HG03354 (cell line): ENCODE data around the gene GALNT3.

Source experiments
- ATAC-seq: cut with Tn5 transposase; IDR thresholded peaks from one replicate; pipeline ENCODE4 v1.9.1; 2021; ENCODE audit warnings: mild to moderate bottlenecking; ENCODE audit not compliant: unreplicated experiment, poor library complexity, severe bottlenecking

The GALNT3 gene

DNA sequence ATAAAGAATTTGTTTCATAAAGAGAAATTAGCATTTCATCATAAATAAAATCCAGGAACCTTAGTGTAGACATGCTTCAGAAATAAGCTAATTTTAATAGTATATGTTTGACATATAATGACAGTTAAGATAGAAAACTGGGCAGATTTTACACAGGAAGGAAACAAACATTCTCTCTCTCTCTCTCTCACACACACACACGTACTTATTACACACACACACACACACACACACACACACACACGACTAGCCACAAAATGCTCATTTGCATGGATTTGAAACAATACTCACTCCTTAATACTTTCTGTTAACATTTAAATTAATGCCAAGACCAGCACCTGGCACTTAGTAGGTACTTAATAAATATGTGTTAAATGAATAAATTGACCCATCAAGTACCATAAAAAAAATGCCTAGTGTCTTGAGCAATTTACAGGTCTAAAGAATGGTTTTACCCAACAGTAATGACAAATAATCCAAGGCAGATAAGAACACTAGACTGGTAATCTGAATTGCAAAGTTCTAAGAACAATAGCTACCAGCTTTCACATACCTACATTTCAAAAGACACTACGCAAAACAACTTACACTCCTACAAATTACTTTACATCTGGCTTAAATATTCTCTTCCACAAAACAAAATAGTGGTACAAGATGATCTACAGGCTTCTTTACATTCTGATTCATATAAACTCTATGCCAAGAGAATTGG lies 2.9 kb upstream of the GALNT3 start:
- ATAC-seq: no peak

DNA sequence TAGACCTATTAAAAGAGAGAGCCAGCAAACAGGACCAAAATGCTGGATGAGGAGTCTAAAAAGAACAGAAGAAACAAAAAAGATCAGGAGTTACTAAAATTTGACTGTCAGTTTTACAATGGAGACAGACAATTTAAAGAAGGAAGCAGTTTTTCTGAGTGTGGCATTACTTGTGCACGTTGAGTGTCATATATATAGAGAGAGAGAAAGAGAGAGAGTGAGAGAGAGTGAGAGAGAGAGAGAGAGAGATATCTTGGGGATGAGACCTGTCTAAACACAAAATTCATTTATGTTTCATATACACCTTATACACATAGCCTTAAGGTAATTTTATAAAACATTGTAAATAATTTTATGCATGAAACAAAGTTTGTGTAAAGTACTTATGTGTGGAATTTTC lies 2.1 kb upstream of the GALNT3 start:
- ATAC-seq: no peak

DNA sequence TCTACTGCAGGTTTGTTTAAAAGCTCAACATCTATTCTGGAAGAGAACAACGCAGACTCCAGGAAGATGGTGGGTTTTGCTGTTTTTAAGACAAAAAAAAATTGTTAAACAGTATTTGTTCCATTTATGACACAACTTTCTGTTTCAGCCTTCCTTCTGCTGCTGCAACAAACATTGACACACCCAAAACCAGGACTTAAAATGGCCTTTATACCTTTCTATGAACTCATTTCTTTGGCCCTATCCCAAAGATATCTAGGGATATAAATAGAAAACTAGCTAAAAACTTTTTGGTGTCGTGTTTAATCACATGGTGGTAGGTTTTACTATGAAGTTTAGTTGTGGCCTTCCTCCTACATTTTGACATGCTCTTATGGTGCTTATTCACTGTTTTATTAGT lies 964 bp upstream of the GALNT3 start:
- peak; percentile 20 for ATAC-seq

DNA sequence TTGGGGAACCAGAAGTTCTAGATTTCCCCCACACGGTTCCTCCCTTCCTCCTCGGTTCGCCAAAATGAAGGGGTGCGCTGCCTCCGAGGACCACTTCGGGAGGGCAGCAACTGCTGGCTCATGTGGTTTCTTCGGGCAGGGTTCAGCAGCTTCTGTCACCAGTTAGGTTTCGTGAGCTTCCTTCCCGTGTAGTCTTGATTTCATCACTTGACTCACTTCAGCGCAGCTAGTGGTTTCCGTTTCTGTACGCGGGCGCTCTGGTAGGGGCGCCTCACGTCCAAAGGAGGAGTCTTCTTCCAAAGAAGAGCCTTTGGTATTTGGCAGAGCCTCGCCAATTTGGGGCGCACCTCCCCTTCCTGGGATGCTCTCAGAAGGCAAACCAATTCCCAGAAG lies 485 bp upstream of the GALNT3 start:
- ATAC-seq: peak; percentile 95

DNA sequence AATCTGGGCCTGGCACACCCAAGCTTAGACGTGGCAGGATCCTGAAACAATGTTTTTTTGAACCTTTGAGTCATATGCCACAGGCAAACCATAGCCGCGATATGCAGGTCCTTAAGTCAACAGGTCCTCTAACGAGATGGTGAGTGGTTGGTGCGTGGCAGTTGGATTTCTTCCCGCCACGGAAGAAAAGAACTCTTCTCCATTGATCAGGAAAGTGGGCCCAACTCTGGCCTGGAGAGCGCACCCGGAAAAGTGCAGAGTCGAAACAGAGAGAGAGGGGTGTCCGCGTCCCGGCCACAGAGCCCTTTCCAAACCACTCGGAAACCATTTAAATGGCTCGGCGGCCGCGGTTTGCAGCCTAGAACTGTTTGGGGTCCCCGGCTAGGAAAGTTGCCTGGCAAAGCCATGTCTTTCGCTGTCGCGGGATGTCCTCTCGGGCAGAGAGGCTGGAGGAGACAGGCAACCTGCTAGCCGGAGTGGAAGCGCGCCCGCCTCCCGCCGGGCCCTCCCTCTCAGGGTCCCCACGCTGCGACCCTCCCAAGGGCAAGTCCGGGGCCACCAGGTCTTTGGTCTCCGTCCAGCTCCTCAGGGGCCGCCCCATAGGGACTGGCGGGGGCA lies 777 bp downstream of the GALNT3 start:
- peak; percentile 7 for ATAC-seq

DNA sequence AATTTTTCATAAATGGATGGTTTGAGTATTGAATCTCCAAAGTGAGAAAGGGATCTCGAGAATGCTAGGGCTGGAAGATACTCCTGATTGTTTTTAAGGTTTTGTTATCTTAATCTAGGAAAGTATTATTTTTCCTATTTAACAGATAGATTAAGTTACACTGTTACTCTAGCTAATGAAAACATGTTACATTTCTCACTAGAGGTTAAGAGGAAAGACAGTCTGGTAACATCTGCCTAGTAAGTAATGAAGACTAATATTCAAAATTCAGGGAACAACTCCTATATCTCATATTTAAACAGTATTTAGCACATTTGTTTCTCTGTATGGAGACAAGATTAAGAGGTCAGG lies 2.0 kb downstream of the GALNT3 start:
- no peak for ATAC-seq

DNA sequence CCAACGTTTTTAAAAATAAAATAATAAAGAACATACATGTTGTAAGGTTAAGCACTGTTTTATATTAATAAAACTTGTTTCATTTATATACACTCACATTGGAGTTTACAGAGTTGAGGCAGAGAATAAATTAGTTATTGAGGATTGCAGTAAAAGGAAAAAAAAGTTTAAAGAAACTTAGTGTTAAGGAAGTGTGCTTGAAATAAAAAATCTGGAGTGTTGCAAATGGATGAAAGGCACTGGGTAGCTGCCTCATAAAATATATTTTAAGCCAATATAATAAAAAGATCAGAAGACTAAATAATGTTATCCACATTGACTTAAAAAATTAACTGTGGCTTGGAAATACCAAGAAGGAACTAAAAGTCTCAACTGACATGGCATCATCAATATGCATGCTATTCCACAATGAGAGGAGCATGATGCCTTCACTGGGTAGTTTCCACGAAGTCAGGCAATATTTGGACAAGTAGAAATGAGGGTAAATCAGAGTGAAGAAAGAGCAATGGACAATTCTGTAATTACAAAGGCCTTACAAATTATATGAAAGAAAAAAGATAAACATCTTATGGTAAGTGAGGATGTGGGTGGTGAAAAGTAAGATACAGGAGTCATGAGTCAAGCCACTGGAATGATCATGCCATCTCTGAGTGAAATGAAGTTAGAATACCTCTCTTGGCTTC lies 2.5 kb downstream of the GALNT3 start:
- no peak for ATAC-seq

DNA sequence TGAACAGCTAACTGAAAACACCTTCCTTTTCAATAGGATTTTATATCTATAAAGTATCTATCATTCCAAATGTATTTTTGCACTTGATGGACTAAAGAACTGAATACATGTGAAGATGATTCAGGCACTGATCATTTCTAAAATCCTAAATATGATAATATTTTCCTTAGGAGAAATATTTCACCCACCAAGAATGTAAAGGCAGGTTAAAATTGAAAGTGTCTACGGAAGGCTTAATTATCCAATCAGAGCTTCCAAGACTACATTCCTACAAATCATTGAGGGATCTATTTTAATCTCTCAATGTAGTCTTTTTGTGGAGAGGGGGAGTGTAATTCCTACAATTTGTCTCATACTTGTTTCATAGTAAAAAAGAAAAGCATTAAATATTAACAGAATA lies 3.6 kb downstream of the GALNT3 start:
- no peak for ATAC-seq

DNA sequence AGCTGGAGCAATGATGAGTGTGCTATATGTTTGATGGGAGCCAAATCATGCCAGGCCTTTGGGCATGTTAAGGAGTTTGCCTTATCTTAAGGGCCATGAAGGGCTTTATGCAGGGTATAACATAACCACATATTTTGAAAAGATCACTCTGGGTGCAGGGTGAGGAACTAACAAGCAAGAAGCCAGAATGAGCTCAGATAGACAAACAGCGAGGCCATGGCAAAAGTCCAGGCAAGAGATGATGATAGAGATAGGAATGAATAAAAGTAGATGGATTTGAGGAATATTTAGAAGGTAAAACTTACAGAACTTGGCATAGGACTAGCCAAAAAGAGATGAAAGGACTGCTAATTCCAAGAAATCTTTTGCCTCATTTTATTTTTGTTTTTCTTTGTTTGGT lies 6.7 kb downstream of the GALNT3 start:
- no peak for ATAC-seq

DNA sequence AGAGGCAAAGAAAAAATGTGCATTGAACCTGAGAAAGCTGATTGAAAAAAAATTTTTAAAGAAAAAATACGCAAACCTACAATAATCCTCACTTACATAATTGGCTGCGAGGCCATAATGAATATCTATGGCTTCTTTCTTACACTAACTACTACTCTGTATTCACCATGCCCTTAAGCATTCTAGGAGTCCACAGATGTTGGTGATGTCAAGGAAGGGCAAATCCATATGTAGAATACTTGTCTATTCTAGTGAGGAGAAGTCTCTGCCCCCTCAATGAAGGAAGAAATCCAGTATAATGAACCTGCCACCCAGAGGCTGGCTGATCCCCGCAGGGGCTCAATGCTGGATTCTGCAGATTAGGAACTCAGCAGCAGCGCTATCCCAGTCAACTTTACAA lies 14.3 kb downstream of the GALNT3 start:
- no peak for ATAC-seq

DNA sequence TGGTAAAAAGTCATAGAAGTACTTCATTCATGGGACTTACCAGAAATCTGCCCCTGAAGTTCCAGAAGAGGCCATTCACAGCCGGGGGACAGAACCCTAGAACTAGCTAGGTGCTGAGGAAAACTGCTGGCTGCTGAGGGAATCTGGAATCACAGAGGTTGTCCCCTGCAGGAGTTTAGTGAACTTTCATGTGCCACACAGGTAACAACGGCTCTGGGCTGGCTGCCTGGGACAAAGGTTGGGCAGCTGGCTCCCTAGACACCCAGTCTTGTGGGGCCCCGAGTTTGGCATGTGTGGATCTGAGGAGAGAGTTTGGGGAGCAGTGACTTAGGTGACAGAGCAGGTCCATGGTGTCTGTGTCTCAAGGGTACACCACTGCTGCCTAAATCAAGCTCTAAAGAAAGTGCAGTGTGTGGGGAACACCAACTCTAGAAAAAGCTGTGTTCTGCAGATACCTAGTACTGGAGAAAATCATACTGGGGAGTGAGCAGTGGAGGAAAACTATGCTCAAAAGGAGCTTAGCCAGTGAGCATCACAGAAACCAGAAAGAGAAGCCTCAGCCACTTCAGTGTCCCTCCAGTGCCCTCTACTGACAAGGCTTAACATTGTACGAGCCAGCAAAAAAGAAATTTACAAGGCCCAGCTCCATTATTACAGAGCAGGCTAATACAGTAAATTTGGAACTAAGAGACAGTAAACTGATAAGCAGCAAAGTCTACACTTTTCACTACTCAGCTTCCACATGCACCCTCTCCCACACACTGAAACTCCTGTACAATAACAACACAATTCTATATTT lies 15.2 kb downstream of the GALNT3 start:
- peak; percentile 42 for ATAC-seq

DNA sequence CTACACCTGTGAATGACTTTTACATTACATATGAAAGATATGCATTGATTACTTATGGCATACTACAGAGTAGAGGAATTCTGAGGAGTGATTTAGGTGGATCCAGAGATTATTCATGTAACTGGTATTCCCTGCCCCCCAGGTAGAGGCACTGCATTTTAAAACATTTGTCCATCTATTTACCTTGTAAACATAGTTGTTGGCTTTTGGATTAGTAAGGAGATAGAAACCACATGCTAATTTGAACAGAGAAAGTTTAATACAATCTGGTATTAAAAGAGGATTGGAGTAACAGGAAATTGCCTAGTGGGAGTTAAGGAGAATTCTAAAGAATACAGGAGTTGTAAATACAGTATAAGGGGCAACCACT lies 15.9 kb downstream of the GALNT3 start:
- ATAC-seq: no peak

DNA sequence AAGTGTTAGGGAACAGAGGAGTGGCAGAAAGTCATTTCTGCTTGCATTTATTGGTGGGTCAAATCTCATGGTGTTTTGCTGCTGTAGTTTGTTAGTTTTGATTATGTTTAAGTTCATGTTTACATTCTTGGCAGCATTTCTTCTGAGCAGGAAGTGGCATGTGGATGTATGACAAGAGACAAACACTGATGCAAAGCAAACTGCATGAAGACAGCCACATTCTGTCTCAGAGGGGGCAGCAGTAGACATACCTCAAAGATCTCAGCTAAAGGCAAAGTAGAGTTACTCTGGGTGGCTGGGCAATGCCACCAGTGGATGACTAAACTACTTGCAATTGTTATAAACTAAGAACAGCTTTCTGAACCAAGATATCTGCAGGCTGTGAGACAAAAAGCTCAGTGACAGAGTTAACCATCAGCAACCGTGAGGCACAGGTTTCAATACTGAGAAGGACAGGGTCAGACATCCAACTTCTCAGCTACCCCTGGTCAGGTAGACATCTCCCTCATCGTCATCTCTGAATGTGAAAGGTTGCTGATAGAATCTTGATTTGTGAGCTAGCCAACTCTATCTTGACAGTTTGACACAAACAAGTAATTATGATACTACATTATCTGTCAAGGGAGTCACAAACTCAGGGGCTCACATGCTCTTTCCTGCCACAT lies 16.4 kb downstream of the GALNT3 start:
- peak; percentile 56 for ATAC-seq

DNA sequence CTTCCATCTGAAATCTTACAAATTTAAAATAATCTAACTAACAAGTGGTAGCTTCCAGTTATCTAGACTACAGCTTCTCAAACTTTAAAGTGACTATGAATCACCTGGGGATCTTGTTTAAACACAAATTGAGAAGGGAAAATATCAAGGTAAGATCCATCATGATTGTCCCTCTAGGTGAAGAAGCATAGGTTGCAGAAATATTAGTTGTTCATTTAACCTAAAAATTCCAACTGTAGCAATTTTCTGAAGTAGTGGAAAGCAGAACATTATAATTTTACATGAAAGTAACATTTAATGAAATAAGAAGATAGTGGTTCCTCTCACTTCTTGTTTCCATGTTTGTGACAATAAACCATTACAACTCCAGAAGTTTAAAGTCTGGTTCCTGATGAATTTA lies 17.3 kb downstream of the GALNT3 start:
- no peak for ATAC-seq

DNA sequence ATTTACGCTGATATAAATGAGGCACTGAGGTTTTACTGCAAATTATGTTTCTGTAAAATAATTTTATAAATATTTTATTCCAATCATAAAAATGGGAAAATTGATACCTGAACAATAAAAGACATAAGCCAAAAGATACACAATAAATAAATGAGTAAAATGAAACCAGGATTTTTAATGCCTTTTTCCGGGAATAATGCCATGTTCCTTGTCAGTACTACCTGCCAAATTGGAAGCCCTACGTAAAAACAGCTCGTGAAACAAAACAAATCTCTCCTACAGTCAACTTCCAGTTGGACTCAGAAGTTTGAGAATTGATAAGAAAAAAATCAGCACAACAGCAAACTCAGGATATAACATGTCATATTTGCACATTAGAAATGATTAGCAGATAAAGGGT lies 18.0 kb downstream of the GALNT3 start:
- ATAC-seq: no peak

DNA sequence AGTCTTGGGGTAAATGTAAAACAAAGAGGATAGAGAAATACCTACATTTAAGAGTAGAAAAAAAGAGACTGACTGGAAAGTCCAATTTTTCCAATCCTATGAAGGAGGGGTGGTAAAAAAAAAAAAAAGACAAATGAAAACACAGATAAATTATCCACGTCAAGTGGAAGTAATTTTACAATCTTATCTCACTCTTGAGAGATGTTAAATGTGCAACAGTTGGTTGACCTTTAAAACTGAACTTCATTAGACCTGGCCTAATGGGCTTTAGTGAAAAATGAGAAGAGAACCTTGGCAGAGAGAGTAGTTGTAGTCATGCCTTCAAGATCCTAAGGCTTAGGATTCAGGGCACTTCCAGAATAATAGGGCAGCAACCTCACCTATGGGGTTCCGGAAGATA lies 20.4 kb downstream of the GALNT3 start:
- ATAC-seq: no peak

DNA sequence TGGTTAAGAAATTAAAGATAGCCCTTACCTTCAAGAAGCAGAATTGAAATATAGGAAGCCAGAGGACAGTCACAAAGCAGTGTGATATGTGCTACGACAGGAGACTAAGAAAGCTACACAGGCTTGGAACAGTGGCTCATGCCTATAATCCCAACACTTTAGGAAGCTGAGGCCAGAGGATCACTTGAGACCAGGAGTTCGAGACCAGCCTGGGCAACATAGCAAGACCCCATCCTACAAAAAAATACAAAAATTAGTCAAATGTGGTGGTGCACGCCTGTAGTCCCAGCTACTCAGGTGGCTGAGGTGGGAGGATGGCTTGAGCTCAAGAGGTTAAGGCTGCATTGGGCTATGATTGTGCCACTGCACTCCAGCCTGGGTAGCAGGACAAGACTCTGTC lies 21.9 kb downstream of the GALNT3 start:
- no peak for ATAC-seq

DNA sequence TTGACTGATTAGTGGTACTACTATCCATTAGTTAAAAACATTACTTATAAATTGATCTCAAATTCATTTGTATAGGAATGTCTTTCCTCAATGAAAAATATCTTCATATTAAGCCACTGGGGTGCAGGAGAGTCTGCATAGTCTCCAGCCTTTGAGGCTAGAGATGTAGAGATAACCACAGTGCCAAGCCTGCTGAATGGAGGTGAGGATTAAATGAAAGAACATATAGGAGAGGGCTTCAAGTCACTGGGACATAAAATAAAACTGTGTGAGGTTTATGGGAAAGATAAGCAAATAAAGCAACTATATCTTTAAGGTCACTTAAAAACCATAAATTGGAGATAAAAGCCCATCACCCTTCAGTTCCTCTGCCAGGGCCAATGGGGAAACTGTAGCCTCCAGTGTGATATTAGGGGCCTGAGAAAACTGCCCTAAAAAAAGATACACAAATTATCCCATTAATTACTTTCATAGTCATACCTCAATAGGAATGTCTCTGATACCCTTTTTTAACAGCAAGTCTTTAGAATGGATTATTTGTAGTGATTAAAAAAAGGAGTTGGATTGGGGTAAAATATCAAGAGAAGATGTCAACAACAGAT lies 27.6 kb downstream of the GALNT3 start:
- no peak for ATAC-seq

DNA sequence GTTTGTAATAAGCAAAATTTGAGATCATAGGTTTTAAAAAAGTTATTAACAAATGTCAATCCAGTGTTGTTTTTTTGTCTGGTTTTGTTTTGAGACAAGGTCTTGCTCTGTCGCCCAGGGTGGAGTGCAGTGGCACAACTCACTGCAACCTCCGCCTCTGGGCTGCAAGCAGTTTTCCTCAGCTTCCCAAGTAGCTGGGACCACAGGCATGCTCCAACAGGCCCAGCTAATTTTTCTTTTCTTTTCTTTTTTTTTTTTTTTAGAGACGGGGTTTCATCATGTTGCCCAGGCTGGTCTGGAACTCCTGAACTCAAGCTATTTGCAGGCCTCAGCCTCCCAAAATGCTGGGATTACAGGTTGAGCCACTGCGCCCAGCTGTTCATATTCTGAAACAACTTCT lies 31.3 kb downstream of the GALNT3 start:
- no peak for ATAC-seq
